Natural killer cell (primary cell): Measurements from ENCODE around the gene MYO1D. TPM values are rescaled to one million over a fixed set of nuclear protein-coding genes. Genes with fewer than 3 reads are reported as not detected.

ENCODE experiments used
- ATAC-seq, 3 donors: fragments of 150-1000 bp in 2 of 3; fragments of 200-7000 bp in 1 of 3; cut with Tn5 transposase; 1 replicate in 1 of 3; 2 replicates in 2 of 3; pipeline ENCODE4 v1.10.0; 2021; ENCODE audit warnings: mild to moderate bottlenecking in 2 of 3, moderate library complexity in 2 of 3
- DNase-seq, 2 donors: peaks; one replicate each; pipeline versions ENCODE4 v3.0.0 to v3.0.0-alpha.2; 2013 to 2021; ENCODE audit warnings: mixed read lengths in 1 of 2
- H3K27ac ChIP-seq: one replicate; pipeline ENCODE4 v1.5.1; 2013; ENCODE audit warnings: mild to moderate bottlenecking, low read length
- H3K27me3 ChIP-seq: one replicate; pipeline ENCODE4 v1.6.1; 2013; ENCODE audit warnings: low read length; ENCODE audit not compliant: control insufficient read depth, insufficient read depth
- H3K36me3 ChIP-seq: one replicate; pipeline ENCODE4 v1.6.1; 2013; ENCODE audit warnings: low read length; ENCODE audit not compliant: control insufficient read depth, insufficient read depth
- H3K4me1 ChIP-seq: one replicate; pipeline ENCODE4 v1.6.1; 2013; ENCODE audit warnings: low read length; ENCODE audit not compliant: control insufficient read depth, insufficient read depth
- H3K4me3 ChIP-seq: one replicate; pipeline ENCODE4 v1.5.1; 2013; ENCODE audit warnings: low read length
- H3K9me3 ChIP-seq: one replicate; pipeline ENCODE4 v1.6.1; 2013; ENCODE audit warnings: low read length; ENCODE audit not compliant: control insufficient read depth, insufficient read depth
- H3K27ac Mint-ChIP-seq, 2 donors: one replicate each; pipeline ENCODE4 v1.8.0; 2022; ENCODE audit warnings: mild to moderate bottlenecking in 2 of 2, mixed read lengths in 2 of 2, moderate library complexity in 1 of 2
- H3K27me3 Mint-ChIP-seq, 2 donors: one replicate each; pipeline ENCODE4 v1.8.0; 2022; ENCODE audit warnings: low read depth in 2 of 2, mixed read lengths in 2 of 2
- H3K36me3 Mint-ChIP-seq: one replicate; pipeline ENCODE4 v1.8.0; 2022; ENCODE audit warnings: mixed read lengths
- H3K4me1 Mint-ChIP-seq, 2 donors: one replicate each; pipeline ENCODE4 v1.8.0; 2022; ENCODE audit warnings: mixed read lengths in 2 of 2
- H3K4me3 Mint-ChIP-seq: one replicate; pipeline ENCODE4 v1.8.0; 2022; ENCODE audit warnings: mild to moderate bottlenecking, moderate library complexity, mixed read lengths
- H3K9me3 Mint-ChIP-seq, 2 donors: one replicate each; pipeline ENCODE4 v1.8.0; 2022; ENCODE audit warnings: mixed read lengths in 2 of 2
- CTCF ChIP-seq: fragments of 200-600 bp; IDR thresholded peaks from one replicate; pipeline ENCODE4 v1.8.0; 2022; ENCODE audit warnings: antibody characterized with exemption
- WGBS: methylation state at CpG from one replicate; pipeline ENCODE4 v1.1.7; 2013; ENCODE audit warnings: missing lambda C conversion rate; ENCODE audit not compliant: insufficient coverage; 5-methylcytosine and 5-hydroxymethylcytosine counted together
- intact Hi-C: fragments of 100-400 bp; cut with micrococcal nuclease; formaldehyde crosslinking; loops from one replicate; pipeline ENCODE4 v1.14.2; 2022
- total RNA-seq, 4 donors: library from RNA; stranded (reverse); fragments of 120-200 nt in 1 of 4; gene quantifications; one replicate each; pipeline versions ENCODE4 v1.2.3 to v1.2.4, GENCODE V29; 2013 to 2022

Gene MYO1D
- total RNA-seq, 3 donors from 2014 or later (not counting 1 experiment from before 2014, with no cell fraction given) = 6.8 to 20.2 (median 10.5) TPM

- Histone ChIP-seq H3K36me3 (no peaks in the 10 kb centered on the region), H3K27ac (no peak overlapping the region), H3K27me3 (no peaks in the 10 kb centered on the region), H3K4me1 (no peaks in the 10 kb centered on the region), H3K9me3 (no peaks in the 10 kb centered on the region), H3K4me3 (no peak overlapping the region)
- Mint-ChIP-seq H3K27me3 (no peaks in the 10 kb centered on the region), H3K27ac (no peak overlapping the region), H3K4me1 (peaks cover 5 to 6% of the 10 kb centered on the region in 2 donors), H3K9me3 (no peaks in the 10 kb centered on the region), H3K4me3 (no peak overlapping the region), H3K36me3 (no peaks in the 10 kb centered on the region)
- no peak for DNase-seq
- no peak for ATAC-seq
- TF ChIP-seq CTCF = no peak
- intact Hi-C loops = no loop called here
- WGBS = 86% methylated on average over 2 of the region's 3 CpGs
These were observed 255.2 kb downstream of the MYO1D start for GRCh38 chr17:32621612-32622312.

- Mint-ChIP-seq H3K27me3 (no peaks in the 10 kb centered on the region), H3K9me3 (no peaks in the 10 kb centered on the region), H3K36me3 (no peaks in the 10 kb centered on the region), H3K4me1 (no peaks in the 10 kb centered on the region), H3K27ac (no peak overlapping the region), H3K4me3 (no peak overlapping the region)
- Histone ChIP-seq H3K36me3 (no peaks in the 10 kb centered on the region), H3K4me1 (no peaks in the 10 kb centered on the region), H3K27me3 (no peaks in the 10 kb centered on the region), H3K4me3 (no peak overlapping the region), H3K27ac (no peak overlapping the region), H3K9me3 (no peaks in the 10 kb centered on the region)
- DNase-seq (no peak), ATAC-seq (no peak)
- no peak for TF ChIP-seq CTCF
- 88% methylated on average over 3 of the region's 3 CpGs for WGBS
- intact Hi-C loops = no loop called here
These were observed 261.6 kb downstream of the MYO1D start for GRCh38 chr17:32615326-32615725.

- DNase-seq (no peak), ATAC-seq (no peak)
- Mint-ChIP-seq H3K4me1 (peaks cover 9% of the 10 kb centered on the region in 2 donors), H3K27me3 (no peaks in the 10 kb centered on the region), H3K9me3 (no peaks in the 10 kb centered on the region), H3K4me3 (no peak overlapping the region), H3K27ac (no peak overlapping the region), H3K36me3 (no peaks in the 10 kb centered on the region)
- Histone ChIP-seq H3K4me3 (no peak overlapping the region), H3K9me3 (no peaks in the 10 kb centered on the region), H3K27ac (no peak overlapping the region), H3K4me1 (peaks cover 3% of the 10 kb centered on the region), H3K36me3 (no peaks in the 10 kb centered on the region), H3K27me3 (no peaks in the 10 kb centered on the region)
- intact Hi-C loops = no loop called here
- TF ChIP-seq CTCF = no peak
- 94% methylated on average over 2 of the region's 6 CpGs for WGBS
These were observed 266.0 kb downstream of the MYO1D start for GRCh38 chr17:32610943-32611342.
